H1 (cell line): ENCODE data around the gene RAB11FIP3. TPM values are rescaled to one million over a fixed set of nuclear protein-coding genes. Genes with fewer than 3 reads are reported as not detected.

Source experiments
- CTCF ChIA-PET: fragments of 300-600 bp; sonication (Branson Sonifier 250); formaldehyde crosslinking; loops from one replicate; lab custom pipeline; 2021; ENCODE audit not compliant: partially characterized antibody; lab: Charles Lee
- POLR2A ChIA-PET: fragments of 300-600 bp; sonication (Branson Sonifier 250); formaldehyde crosslinking; loops from one replicate; lab custom pipeline; 2021; ENCODE audit warnings: inconsistent platforms; ENCODE audit not compliant: partially characterized antibody; lab: Charles Lee
- DNase-seq, 2 experiments: peaks; one replicate each; pipeline versions ENCODE4 v3.0.0 to v3.0.0-alpha.2; 2010 to 2022; ENCODE audit warnings: low spot score in 2 of 2, low read depth in 1 of 2, mixed read lengths in 1 of 2
- FAIRE-seq: peaks from 2 replicates; lab custom pipeline; 2011; peaks lifted over from hg19 to GRCh38; lab: Jason Lieb, UNC
- H2AFZ ChIP-seq: 2 replicates; pipeline ENCODE4 v1.8.1; 2012; ENCODE audit warnings: low read length, inconsistent platforms
- H2AK5ac ChIP-seq: 2 replicates; pipeline ENCODE4 v1.6.1; 2013; ENCODE audit warnings: low read depth, low read length
- H2BK120ac ChIP-seq: replicated peaks from 2 replicates; pipeline ENCODE3; 2013; ENCODE audit warnings: low read depth, low read length, inconsistent platforms
- H2BK12ac ChIP-seq: 2 replicates; pipeline ENCODE4 v1.6.1; 2013; ENCODE audit warnings: low read depth, low read length
- H2BK15ac ChIP-seq: 2 replicates; pipeline ENCODE4 v1.6.1; 2013; ENCODE audit warnings: low read length
- H2BK20ac ChIP-seq: 2 replicates; pipeline ENCODE4 v1.6.1; 2013; ENCODE audit warnings: low read length
- H2BK5ac ChIP-seq: 2 replicates; pipeline ENCODE4 v1.6.1; 2013; ENCODE audit warnings: low read depth, low read length
- H3K14ac ChIP-seq: 2 replicates; pipeline ENCODE4 v1.6.1; 2013; ENCODE audit warnings: inconsistent platforms; ENCODE audit not compliant: insufficient read length
- H3K18ac ChIP-seq: 2 replicates; pipeline ENCODE4 v1.6.1; 2013; ENCODE audit warnings: low read length; ENCODE audit errors: extremely low read depth
- H3K23ac ChIP-seq: 2 replicates; pipeline ENCODE4 v1.6.1; 2013; ENCODE audit warnings: inconsistent platforms; ENCODE audit not compliant: insufficient read length
- H3K23me2 ChIP-seq: 2 replicates; pipeline ENCODE4 v1.6.1; 2013; ENCODE audit warnings: low read depth, low read length
- H3K27ac ChIP-seq: 2 replicates; pipeline ENCODE4 v1.6.1; 2011; ENCODE audit warnings: low read depth, low read length, inconsistent platforms
- H3K27me3 ChIP-seq, 4 experiments: replicated peaks in 1 of 4; 1 replicate in 1 of 4; 2 replicates in 3 of 4; pipeline versions ENCODE4 v1.6.1 to v1.8.1; 2011 to 2013; ENCODE audit warnings: low read length in 3 of 4, mild to moderate bottlenecking in 3 of 4, inconsistent platforms in 2 of 4, mixed read lengths in 2 of 4, moderate library complexity in 1 of 4; ENCODE audit not compliant: control insufficient read depth in 3 of 4, insufficient read depth in 3 of 4; ENCODE audit errors: extremely low read depth in 1 of 4
- H3K36me3 ChIP-seq, 4 experiments: 2 replicates each; pipeline versions ENCODE4 v1.6.1 to v1.8.1; 2011 to 2013; ENCODE audit warnings: mild to moderate bottlenecking in 4 of 4, low read length in 3 of 4, moderate library complexity in 2 of 4, control low read depth in 1 of 4, inconsistent platforms in 1 of 4; ENCODE audit not compliant: insufficient read depth in 4 of 4, control insufficient read depth in 2 of 4
- H3K4ac ChIP-seq: replicated peaks from 2 replicates; pipeline ENCODE3; 2013; ENCODE audit warnings: low read length, low read depth, mixed read lengths, inconsistent platforms; ENCODE audit not compliant: insufficient read length
- H3K4me1 ChIP-seq, 4 experiments: replicated peaks in 1 of 4; 1 replicate in 1 of 4; 2 replicates in 3 of 4; pipeline versions ENCODE4 v1.6.1 to v1.8.1; 2011 to 2013; ENCODE audit warnings: low read length in 3 of 4, inconsistent platforms in 2 of 4, mixed read lengths in 1 of 4; ENCODE audit not compliant: insufficient read depth in 4 of 4, control insufficient read depth in 3 of 4
- H3K4me2 ChIP-seq, 2 experiments: 2 replicates each; pipeline versions ENCODE4 v1.6.1 to v1.8.1; 2011 to 2013; ENCODE audit warnings: low read depth in 2 of 2, low read length in 2 of 2, control low read depth in 1 of 2, inconsistent platforms in 1 of 2, mild to moderate bottlenecking in 1 of 2; ENCODE audit not compliant: insufficient read depth in 1 of 2
- H3K4me3 ChIP-seq, 4 experiments: fragments of 200-600, 300-600 bp in 1 of 4; sonication (generic), shearing (Covaris generic), sonication (Bioruptor Twin) in 1 of 4; 2 replicates each; pipeline versions ENCODE4 v1.5.1 to v1.8.1; 2011 to 2016; ENCODE audit warnings: low read length in 4 of 4, low read depth in 3 of 4, control low read depth in 2 of 4, inconsistent platforms in 2 of 4, mild to moderate bottlenecking in 2 of 4, mixed read lengths in 1 of 4, moderate library complexity in 1 of 4; ENCODE audit not compliant: insufficient read depth in 2 of 4; ENCODE audit errors: extremely low read depth in 1 of 4
- H3K56ac ChIP-seq: replicated peaks from 2 replicates; pipeline ENCODE3; 2013; ENCODE audit warnings: low read depth, mild to moderate bottlenecking, mixed read lengths, low read length, inconsistent platforms; ENCODE audit not compliant: insufficient read length
- H3K79me1 ChIP-seq: 2 replicates; pipeline ENCODE4 v1.6.1; 2013; ENCODE audit warnings: low read depth, low read length, control low read depth
- H3K79me2 ChIP-seq, 2 experiments: 2 replicates each; pipeline versions ENCODE4 v1.6.1 to v1.8.1; 2012 to 2013; ENCODE audit warnings: low read length in 2 of 2, mild to moderate bottlenecking in 2 of 2, inconsistent platforms in 1 of 2; ENCODE audit not compliant: insufficient read depth in 2 of 2, control insufficient read depth in 1 of 2
- H3K9ac ChIP-seq, 4 experiments: replicated peaks in 1 of 4; 1 replicate in 1 of 4; 2 replicates in 3 of 4; pipeline versions ENCODE4 v1.6.1 to v1.8.1; 2011 to 2013; ENCODE audit warnings: low read depth in 3 of 4, low read length in 3 of 4, control low read depth in 2 of 4, mild to moderate bottlenecking in 2 of 4, moderate library complexity in 2 of 4, inconsistent platforms in 1 of 4; ENCODE audit errors: extremely low read depth in 1 of 4
- H3K9me3 ChIP-seq, 2 experiments: 2 replicates each; pipeline versions ENCODE4 v1.6.1 to v1.8.1; 2012 to 2013; ENCODE audit warnings: mild to moderate bottlenecking in 2 of 2, moderate library complexity in 2 of 2, control low read depth in 1 of 2, inconsistent platforms in 1 of 2, low read depth in 1 of 2, low read length in 1 of 2, mixed read lengths in 1 of 2; ENCODE audit not compliant: insufficient read depth in 2 of 2
- H4K20me1 ChIP-seq, 2 experiments: replicated peaks in 1 of 2; 2 replicates each; pipeline versions ENCODE3 to v1.8.1; 2011 to 2013; ENCODE audit warnings: inconsistent platforms in 2 of 2, low read length in 2 of 2, mild to moderate bottlenecking in 1 of 2; ENCODE audit not compliant: insufficient read depth in 2 of 2, control insufficient read depth in 1 of 2
- H4K5ac ChIP-seq: 2 replicates; pipeline ENCODE4 v1.6.1; 2013; ENCODE audit warnings: low read length, low read depth, mixed read lengths, inconsistent platforms; ENCODE audit not compliant: insufficient read length
- H4K8ac ChIP-seq: 2 replicates; pipeline ENCODE4 v1.8.0; 2013; ENCODE audit warnings: mild to moderate bottlenecking, moderate library complexity, low read length, inconsistent platforms; ENCODE audit not compliant: insufficient read depth; ENCODE audit errors: extremely low read depth
- H4K91ac ChIP-seq: replicated peaks from 2 replicates; pipeline ENCODE3; 2013; ENCODE audit warnings: low read length, mixed read lengths, inconsistent platforms; ENCODE audit not compliant: insufficient read length
- ASH2L ChIP-seq: fragments of 200-600, 300-600 bp; sonication (generic); IDR thresholded peaks from one replicate; pipeline ENCODE4 v1.7.1; 2017; ENCODE audit warnings: low read length
- BRCA1 ChIP-seq: IDR thresholded peaks from 2 replicates; pipeline ENCODE4 v1.6.1; 2012; ENCODE audit warnings: low read depth, low read length, improper control_type of control experiment
- CREB1 ChIP-seq: IDR thresholded peaks from 2 replicates; pipeline ENCODE4 v1.6.1; 2012; ENCODE audit warnings: inconsistent platforms
- CTCF ChIP-seq, 3 experiments: IDR thresholded peaks; 1 replicate in 2 of 3; 2 replicates in 1 of 3; pipeline versions ENCODE4 v1.5.1 to v1.6.1; 2011; ENCODE audit warnings: low read length in 3 of 3, mild to moderate bottlenecking in 3 of 3, inconsistent platforms in 2 of 3, low read depth in 1 of 3, moderate library complexity in 1 of 3; ENCODE audit not compliant: insufficient read depth in 1 of 3; ENCODE audit errors: control extremely low read depth in 1 of 3
- GABPA ChIP-seq: IDR thresholded peaks from 2 replicates; pipeline ENCODE4 v1.6.1; 2011; ENCODE audit warnings: mild to moderate bottlenecking, low read length, moderate library complexity, borderline replicate concordance; ENCODE audit not compliant: insufficient read depth
- HDAC2 ChIP-seq, 2 experiments: fragments of 300-600 bp in 1 of 2; sonication (generic) in 1 of 2; IDR thresholded peaks; 2 replicates each; pipeline ENCODE4 v1.6.1; 2011 to 2012; ENCODE audit warnings: low read depth in 2 of 2, low read length in 2 of 2, mild to moderate bottlenecking in 2 of 2, moderate library complexity in 2 of 2, borderline replicate concordance in 1 of 2, inconsistent platforms in 1 of 2
- KDM1A ChIP-seq: fragments of 200-600, 300-600 bp; sonication (generic); IDR thresholded peaks from 2 replicates; pipeline ENCODE4 v1.7.1; 2016; ENCODE audit warnings: mild to moderate bottlenecking, low read length, borderline replicate concordance
- KDM4A ChIP-seq: IDR thresholded peaks from one replicate; pipeline ENCODE4 v1.7.1; 2012; ENCODE audit warnings: low read depth, mild to moderate bottlenecking, moderate library complexity, low read length, inconsistent platforms; ENCODE audit not compliant: severe bottlenecking
- TAF1 ChIP-seq: IDR thresholded peaks from 2 replicates; pipeline ENCODE4 v1.6.1; 2011; ENCODE audit warnings: mild to moderate bottlenecking, low read depth, low read length
- TEAD4 ChIP-seq: IDR thresholded peaks from 2 replicates; pipeline ENCODE4 v1.6.1; 2012; ENCODE audit warnings: low read depth, low read length, inconsistent platforms, mixed read lengths
- WGBS, 2 experiments: shearing (Covaris generic) in 1 of 2; methylation state at CpG; one replicate each; pipeline versions ENCODE4 v1.1.6 to v1.1.7; 2013 to 2015; ENCODE audit warnings: low lambda C conversion rate in 2 of 2, mixed read lengths in 2 of 2, inconsistent platforms in 1 of 2, low coverage in 1 of 2, missing lambda C conversion rate in 1 of 2; ENCODE audit not compliant: insufficient replicate concordance in 2 of 2, insufficient coverage in 1 of 2, insufficient read length in 1 of 2; ENCODE audit errors: extremely low coverage in 1 of 2, missing lambda C conversion rate in 1 of 2; 5-methylcytosine and 5-hydroxymethylcytosine counted together
- polyA plus RNA-seq, 7 experiments: library from polyadenylated mRNA; depleted of rRNA in 3 of 7; stranded (reverse) in 5 of 7; unstranded in 2 of 7; fragments of >200 nt in 5 of 7; fragments of 200-250 nt in 2 of 7; gene quantifications; 1 replicate in 5 of 7; 2 replicates in 1 of 7; 4 replicates in 1 of 7; pipeline versions ENCODE4 v1.2.1 to v1.2.3, GENCODE V29; 2011 to 2013; ENCODE audit warnings: missing spikeins in 2 of 7, mixed read lengths in 2 of 7
- total RNA-seq: library from RNA; stranded (reverse); fragmentation: NEBNext Ultra II Directional; extraction: Animal tissue kit (Norgen Biotek cat#: 25700); gene quantifications from 2 replicates; pipeline ENCODE4 v1.2.1, GENCODE V29; 2021

The RAB11FIP3 gene
- total and polyA plus RNA-seq, 2 of the 8 experiments (the other 6 are each of a cell fraction or from before 2014, with no cell fraction given) = 9.3 to 35.2 TPM

DNA sequence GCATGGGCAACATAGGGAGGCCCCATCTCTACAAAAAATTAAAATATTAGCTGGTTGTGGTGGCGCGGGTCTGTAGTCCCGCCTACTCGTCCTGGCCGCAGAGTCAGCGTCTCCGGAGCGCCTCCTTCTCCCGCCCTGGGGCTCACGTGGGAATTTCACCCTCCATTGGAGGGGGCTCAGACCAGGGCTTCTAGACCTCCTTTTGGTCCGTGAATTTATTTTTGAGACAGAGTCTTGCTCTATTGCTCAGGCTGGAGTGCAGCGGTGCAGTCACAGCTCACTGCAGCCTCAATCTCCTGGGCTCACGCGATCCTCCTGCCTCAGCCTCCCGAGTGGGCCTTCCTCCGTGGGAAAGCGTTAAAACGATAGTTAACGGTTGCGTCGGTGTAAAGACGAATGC is 28.8 kb upstream of the RAB11FIP3 start:
- H3K23me2 ChIP-seq = peaks cover 5% of the 10 kb centered on the region
- peaks cover 7 to 18% (median 14%) of the 10 kb centered on the region in 4 experiments; a peak in 6 of 8 replicates for H3K36me3 ChIP-seq
- no peak overlapping the region for H2BK120ac ChIP-seq
- H3K4me2 ChIP-seq = peak overlapping the region; percentile 67 to 71
- H2AK5ac ChIP-seq = no peak overlapping the region
- H2AFZ ChIP-seq = no peak overlapping the region
- H3K9me3 ChIP-seq = peaks cover 0 to 5% of the 10 kb centered on the region in 2 experiments; a peak in 2 of 4 replicates
- peak overlapping the region; percentile 45; the same call in 1 of the 2 replicates for H4K8ac ChIP-seq
- peak overlapping the region in 1 of 4 experiments; percentile 42; a peak in 1 of 7 replicates for H3K9ac ChIP-seq
- ChIA-PET CTCF (interaction anchor here (1.0 to 1.8 kb wide), 3 partner anchors 94 to 264 kb away, joined by 3 to 4 read pairs (median 4); no protein-coding TSS in a partner anchor), POLR2A (interaction anchor here (0.7 to 6.7 kb wide), 8 partner anchors 11 to 127 kb away, joined by 3 to 67 read pairs (median 4); partner anchors contain the start of gene RAB11FIP3)
- H4K20me1 ChIP-seq = peaks cover 2 to 21% of the 10 kb centered on the region in 2 experiments
- no peak overlapping the region for H4K5ac ChIP-seq
- no peak for FAIRE-seq
- no peak overlapping the region for H2BK15ac ChIP-seq
- no peak overlapping the region for H3K14ac ChIP-seq
- H3K27ac ChIP-seq = no peak overlapping the region
- no peak overlapping the region for H2BK20ac ChIP-seq
- peak overlapping the region; percentile 62 for H3K18ac ChIP-seq
- H3K4ac ChIP-seq = peak overlapping the region; percentile 97
- peak in 1 of 2 experiments; percentile 69 for DNase-seq
- peak overlapping the region; percentile 74 for H4K91ac ChIP-seq
- no peak overlapping the region for H3K56ac ChIP-seq
- peaks cover 0 to 26% (median 13%) of the 10 kb centered on the region in 4 experiments; a peak in 6 of 7 replicates for H3K4me1 ChIP-seq
- H2BK5ac ChIP-seq = peak overlapping the region; percentile 91; the same call in 1 of the 2 replicates
- no peaks in the 10 kb centered on the region; the same call in 1 of the 2 replicates for H3K79me1 ChIP-seq
- H3K4me3 ChIP-seq = peak overlapping the region; percentile 15 to 91 (median 41); a peak in 5 of 8 replicates
- WGBS, 2 experiments = 6% methylated on average over 22 of the region's 22 CpGs; no CpG with 5 or more reads in 1 of the 2 experiments
- H2BK12ac ChIP-seq = 0 out of 2 replicates have a peak overlapping the region, but pooled peaks have one; percentile 80
- no peak overlapping the region for H3K23ac ChIP-seq
- H3K27me3 ChIP-seq = no peaks in the 10 kb centered on the region
- H3K79me2 ChIP-seq = no peaks in the 10 kb centered on the region; a peak in 1 of 4 replicates
- TF ChIP-seq TEAD4 (no peak), KDM1A (peak; percentile 66; the same call in 1 of the 2 replicates), HDAC2 (IDR thresholded peaks at IDR 0.05; ENCODE audit: borderline replicate concordance in 1 of 2, low read depth in 2 of 2, low read length in 2 of 2) (peak; percentile 46 to 90; a peak in 2 of 4 replicates), BRCA1 (no peak), KDM4A (no peak), CREB1 (no peak), GABPA (no peak), ASH2L (no peak), CTCF (IDR thresholded peaks at IDR 0.05; ENCODE audit: control extremely low read depth in 1 of 3, insufficient read depth in 1 of 3, low read depth in 1 of 3, low read length in 3 of 3) (no peak), TAF1 (no peak)
